ENCODE measurements around the gene MYL6. TPM values are rescaled to one million over a fixed set of nuclear protein-coding genes. Genes with fewer than 3 reads are reported as not detected.
A peak's percentile ranks its signal among the peaks of the same experiment; 100 is the strongest.
"Not testable (repeated sequence)": the region's sequence is repeated elsewhere in the genome, so short reads cannot be mapped to it uniquely, and the experiment has no call there.

MYL6 gene
- total RNA-seq, 1 donor from 2014 or later = 417 TPM

DNA sequence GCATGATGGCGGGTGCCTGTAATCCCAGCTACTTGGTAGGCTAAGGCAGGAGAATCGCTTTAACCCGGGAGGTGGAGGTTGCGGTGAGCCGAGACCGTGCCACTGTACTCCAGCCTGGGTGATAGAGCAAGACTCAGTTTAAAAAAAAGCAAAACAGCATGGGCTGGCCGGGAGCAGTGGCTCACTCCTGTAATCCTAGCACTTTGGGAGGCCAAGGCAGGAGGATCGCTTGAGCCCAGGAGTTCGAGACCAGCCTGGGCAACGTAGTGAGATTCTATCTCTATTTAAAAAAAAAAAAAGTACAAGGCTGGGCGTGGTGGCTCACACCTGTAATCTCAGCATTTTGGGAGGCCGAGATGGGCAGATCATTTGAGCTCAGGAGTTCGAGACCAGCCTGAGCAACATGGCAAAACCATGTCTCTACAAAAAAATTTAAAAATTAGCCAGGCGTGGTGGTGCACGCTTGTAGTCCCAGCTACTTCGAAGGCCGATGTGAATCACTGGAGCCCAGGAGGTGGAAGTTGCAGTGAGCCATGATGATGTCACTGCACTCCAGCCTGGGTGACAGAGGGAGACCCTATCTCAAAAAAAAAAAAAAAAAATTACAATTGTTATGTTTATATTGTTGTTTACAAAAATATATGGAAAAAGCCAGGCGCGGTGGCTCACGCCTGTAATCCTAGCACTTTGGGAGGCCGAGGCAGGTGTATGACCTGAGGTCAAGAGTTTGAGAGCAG lies 1.5 kb upstream of the MYL6 start:
- DNase-seq = not testable (repeated sequence)

DNA sequence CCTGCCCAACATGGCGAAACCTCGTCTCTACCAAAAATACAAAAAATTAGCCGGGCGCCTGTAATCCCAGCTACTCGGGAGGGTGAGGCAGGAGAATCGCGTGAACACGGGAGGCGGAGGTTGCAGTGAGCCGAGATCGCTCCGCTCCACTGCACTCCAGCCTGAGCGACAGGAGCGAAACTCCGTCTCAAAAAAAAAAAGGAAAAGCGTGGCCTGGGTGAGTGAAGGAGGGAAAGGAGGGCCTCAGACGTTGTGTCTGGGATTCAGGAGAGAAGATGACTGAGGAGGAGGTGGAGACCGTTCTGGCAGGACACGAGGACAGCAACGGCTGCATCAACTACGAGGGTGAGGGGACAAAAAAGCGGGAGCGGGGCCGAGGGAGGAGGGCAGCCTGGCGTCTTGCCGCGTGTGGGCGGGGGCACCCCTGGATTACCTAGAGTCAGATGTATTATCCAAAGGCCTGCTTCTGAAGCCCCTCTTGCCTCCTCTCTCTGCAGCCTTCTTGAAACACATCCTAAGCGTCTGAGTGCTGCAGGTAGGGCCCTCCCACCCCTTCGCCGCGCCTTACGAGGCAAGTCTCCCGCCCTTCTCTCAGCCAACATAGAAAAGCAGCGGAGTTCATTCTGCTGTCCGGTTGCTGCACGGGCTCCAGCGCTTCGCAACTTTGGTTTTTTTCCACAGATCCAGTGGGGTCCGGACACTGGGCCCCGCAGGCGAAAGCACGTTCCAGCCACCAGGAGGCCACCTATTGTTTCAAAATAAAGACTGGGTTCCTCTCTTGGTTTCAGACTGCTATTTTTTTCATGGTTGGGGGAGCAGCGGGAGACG lies 744 bp upstream of the MYL6 start:
- peak; percentile 56 for DNase-seq

DNA sequence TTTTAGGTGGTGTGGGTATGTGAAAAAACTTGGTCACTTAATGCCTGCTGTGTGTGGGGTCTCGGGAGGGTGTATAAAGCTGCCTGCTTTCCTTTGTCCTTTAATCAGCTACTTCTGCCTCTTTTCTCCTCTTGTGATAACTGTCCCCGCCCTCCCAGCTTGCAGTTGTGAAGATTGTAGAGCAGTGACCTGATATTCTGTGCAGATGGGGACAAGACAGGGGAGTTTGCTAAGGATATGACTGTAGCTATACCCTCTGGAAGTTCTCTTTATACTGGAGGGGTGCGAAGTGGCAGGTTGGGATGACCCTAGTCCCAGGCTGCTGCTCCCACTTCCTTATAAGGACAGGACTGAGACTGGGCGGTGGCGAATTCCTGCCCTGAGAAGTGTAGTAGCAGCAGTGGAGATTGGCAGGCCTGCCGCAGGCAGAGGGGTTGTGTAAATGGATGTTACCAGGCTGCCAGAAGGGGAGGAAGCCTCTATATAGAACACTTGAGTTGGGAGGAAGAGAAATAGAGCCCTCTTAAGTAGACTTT lies 835 bp downstream of the MYL6 start:
- peak; percentile 19 for DNase-seq

DNA sequence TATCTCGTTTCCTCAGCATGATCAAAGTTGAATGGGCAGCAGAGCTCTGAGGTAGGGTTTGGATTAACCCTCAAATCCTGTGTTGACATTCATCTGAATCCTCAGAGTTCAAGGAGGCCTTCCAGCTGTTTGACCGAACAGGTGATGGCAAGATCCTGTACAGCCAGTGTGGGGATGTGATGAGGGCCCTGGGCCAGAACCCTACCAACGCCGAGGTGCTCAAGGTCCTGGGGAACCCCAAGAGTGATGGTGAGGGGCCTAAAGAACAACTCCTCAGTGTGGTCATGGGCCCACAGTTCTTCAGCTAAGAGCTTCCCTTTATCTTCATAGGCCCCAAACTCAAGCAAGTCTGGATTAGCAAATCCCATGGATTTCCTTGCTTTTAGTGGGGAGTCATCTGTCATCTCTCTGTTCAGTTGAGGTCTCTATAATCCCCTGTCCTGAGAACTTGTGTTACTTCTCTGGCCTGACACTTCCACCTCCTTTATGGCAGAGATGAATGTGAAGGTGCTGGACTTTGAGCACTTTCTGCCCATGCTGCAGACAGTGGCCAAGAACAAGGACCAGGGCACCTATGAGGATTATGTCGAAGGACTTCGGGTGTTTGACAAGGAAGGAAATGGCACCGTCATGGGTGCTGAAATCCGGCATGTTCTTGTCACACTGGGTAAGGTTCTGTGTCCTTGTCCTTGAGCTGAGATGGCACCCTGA lies 1.5 kb downstream of the MYL6 start:
- no peak for DNase-seq

DNA sequence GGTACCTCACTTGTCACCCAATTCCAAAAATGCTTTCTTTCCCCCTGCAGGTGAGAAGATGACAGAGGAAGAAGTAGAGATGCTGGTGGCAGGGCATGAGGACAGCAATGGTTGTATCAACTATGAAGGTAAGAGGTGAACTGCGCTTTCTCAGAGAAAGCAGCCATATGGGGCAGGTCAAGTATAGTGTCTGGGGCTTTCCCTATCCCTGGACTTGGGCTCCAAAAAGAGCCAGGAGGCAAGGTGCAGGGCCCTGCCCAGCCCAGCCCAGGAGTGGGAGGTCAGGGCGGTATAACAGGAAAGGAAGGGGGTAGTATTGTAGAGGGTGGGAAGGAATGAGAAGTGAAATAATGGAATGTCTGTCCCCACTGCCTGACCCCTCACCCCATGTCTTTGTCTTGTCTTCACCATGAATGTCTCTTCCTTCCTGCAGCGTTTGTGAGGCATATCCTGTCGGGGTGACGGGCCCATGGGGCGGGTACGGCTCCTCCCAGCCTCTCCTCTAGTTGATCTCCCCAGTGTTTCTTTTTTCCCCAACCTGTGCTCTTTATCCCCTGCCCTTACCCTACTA lies 2.1 kb downstream of the MYL6 start:
- DNase-seq = no peak

DNA sequence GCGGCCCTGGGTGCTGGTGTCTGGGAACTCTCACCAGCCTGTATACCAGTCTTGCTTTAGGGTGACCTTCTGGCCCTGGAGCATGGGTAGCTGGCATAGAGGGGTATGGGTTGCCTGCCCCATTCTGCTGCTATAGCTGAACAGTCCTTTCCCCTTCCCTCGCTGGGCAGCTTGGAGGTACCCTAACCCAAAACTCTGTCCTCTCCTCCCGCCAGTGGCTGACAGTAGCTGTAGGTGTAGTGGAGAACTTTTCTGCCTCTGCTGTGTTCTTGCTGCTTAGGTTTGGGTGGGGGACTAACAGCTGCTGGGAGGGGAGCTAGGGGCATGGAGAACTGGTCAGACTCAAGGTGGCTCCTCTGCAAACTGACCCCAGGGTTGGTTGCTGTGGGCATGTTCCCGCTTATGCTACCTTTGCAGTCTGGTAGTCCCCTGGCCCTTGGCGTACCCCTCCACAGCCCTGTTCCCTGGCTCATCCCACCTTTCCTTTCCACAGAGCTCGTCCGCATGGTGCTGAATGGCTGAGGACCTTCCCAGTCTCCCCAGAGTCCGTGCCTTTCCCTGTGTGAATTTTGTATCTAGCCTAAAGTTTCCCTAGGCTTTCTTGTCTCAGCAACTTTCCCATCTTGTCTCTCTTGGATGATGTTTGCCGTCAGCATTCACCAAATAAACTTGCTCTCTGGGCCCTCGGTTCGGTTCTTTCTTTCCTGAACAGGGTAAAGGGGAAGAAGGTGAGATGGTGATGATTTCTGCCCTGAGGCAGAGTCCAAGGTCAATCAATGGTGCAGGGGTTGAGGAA lies 2.9 kb downstream of the MYL6 start:
- no peak for DNase-seq

DNA sequence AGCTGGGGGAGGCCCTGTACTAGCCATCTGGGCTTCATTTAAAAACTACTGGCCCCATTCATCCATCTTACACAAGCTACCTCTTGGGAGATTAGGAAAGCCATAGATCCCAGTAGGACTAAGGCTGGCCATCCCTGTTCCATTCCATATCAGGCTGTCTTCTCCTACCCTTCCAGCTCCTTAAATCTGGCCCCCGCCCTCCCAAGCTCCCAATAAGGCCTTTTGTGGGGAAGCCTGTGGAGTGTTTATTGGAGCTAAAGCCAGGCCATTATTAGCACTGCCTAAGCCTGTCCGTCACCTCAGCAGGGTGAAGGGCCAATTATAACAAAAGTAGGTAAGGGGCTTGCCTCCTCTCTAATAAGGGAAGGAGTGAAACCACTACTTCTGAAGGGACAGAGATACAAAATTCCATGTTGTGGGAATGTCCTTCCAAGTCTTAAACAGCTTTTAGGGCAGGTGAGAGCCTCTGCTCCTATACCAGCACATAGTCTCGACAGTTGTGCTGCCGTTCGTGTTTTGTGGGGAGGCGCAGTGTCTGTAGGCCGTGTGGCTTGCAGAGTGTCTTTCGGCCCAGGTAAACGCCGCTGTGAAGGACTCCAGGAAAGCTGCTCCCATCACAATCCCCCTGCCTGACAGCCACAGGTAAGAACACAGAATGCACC lies 3.7 kb downstream of the MYL6 start:
- no peak for DNase-seq

DNA sequence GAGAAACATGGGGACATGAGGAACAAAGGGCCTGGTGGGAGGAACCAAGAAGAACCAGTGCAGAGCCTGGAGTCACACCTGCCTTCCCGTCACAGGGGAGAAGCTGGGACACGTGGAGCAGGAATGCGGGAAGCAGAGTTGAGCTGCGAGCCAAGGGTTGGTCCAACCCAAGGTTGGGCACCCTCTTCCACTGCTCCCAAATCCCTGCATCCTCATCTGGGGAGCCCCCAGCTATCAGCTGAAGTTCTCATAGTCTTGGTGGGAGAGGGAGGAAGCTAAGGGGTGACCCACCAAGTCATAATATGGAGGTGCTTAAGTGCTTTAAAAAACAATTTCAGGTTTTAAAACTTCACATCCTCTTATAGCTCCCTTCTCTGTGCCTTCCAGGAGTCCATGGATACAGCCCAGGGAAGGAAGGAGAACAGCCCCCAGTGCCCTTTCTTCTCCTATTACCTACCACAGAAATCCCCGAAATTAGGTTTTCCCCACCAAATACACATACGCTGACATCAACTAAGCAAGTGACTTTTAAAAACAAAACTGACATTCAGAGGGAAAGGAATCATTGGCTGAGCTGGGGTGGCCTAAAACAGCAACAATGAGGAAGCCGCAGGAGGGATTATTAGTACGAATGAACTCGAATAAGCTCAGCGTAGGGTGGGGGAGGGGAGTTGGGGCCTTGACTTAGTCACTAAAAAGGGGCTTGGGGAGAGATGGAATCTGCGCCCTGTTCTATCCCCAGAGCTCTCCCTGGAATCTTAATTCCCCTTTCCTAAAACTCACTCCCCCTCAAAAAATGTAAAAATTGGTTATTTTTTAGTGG lies 4.5 kb downstream of the MYL6 start:
- no peak for DNase-seq

DNA sequence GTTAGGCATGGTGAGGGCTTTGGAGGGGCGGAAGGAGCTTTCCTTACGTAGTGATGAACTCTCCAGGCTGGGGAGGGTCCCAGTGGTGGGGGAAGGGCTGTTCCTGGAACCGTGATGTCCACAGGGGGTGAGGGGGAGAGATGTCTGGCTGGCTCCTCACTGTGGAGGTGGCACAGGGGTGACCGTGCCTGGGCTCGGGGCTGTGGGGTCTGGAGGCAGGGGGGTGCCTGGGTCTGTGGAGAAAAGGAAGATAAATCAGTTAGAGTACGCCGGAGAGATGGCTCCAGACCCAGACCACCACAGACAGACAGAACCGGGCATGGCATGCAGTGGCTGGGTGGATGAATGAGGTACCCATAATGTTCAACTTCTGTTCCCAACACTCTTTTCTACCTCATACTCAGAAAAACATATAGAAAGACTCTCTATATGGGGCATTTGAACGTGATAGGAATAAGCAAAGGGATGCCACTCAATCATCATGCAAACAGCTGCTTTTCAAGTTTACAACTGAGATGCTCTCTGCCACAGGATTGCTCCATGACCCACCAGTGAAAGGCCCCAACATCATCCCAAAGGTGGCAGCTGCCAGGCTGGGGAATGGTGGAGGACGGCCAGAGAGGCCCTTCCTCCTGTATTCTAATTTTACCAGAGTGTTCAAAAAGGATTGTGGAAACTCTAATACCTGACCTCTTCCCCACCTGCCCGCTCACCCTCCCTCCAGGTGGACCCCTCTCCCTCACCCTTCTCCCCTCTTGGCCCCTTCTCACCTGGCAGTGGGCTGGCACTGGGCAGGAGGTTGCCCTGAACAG lies 5.6 kb downstream of the MYL6 start:
- no peak for DNase-seq

DNA sequence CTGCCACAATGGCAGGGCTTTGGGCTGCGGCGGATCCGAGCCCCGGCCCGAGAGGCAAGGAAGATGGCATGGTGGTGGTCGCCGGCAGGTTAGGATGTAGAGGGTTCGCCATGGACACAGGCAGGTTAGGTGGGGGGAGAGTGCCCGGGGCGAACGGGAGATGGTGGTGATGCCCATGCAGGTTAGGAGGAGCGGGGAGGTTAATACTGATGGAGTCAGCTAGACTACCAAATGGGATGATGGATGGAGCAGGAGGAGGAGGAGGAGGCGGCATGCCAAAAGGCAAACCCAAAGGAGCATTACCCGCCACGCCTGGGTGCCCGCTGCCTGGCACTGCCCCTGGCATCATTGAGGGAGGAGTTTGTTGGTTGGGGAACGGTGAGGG lies 6.2 kb downstream of the MYL6 start:
- DNase-seq = no peak

DNA sequence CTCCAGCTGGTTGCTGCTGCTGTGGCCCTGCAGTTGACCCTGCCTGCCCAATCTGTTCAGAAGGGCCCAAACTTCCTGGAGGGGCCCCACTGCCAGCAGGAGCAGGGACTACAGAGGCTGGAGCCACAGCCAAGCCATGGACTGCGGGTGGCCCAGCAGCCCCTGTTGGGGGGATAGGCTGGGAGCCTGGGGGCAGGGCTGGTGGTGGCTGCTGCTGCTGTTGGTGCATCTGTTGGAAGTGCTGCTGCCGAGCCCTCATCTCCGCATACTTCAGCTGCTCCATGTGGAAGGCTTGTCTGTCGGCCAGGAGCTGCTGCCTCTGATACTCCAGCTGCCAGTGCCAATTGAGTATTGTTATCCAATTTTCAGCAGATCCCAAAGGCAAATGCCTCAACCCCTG lies 7.2 kb downstream of the MYL6 start:
- DNase-seq = no peak

DNA sequence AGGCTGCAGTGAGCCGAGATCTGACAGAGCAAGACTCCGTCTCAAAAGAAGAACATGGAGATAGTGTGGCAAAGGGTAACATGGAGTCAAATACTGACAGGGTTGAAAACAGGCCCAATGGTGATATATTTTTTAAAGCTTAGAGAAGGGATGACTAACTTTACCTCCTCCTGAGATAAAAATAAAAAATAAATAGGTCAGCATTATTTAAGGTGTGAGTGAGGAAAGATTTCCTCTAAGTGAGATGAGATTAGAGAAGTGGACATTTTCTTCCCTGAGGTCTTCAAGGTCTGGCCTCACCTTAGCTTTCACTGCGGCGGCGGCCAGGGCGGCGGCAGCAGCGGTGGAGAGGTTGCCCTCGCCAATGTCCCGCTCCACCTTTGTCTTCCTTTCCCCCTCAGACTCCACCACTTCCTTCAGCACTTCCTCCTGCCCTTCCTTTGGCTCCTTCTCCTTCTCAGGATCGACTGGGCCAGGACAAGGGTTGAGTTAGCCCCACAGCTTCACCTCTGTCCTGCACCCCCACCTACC lies 11.1 kb downstream of the MYL6 start:
- no peak for DNase-seq

DNA sequence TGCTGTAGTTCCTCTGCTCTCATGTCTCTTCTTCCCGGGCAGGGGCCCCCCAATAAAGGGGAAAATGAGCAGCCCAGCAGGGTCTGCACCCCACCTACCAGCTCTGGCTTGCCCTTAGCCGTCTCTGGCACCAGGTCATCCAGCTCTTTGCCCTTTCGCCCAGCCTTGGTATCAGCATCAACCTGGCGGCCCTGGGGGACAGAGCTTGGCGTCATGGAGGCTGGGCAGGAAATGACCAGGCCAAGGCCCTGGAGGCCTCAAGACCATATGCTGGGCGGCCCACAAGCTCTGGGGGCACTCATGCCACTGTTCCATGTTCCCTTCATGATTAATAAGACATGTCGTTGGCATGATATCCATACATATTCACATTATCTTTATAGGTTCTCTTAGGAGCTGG lies 14.7 kb downstream of the MYL6 start:
- DNase-seq = no peak

DNA sequence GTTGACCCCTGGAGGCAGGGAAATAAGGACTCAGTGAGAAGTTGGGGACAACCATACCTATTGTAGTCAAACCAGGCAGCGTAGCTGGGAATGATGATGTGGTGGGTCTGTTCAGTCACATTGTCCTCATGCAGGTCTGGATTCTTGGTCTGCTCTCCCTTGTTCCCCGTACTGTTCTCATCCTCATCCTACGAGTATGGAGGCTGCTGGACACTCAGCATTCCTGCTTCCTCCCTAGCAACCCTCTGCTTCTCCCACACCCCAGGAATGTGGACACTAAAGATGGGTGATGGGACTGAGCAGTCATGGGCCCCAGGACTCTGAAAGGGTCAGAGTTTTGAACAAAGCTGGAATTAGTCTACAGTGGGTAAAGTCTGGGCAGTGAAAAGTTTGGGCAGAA lies 20.2 kb downstream of the MYL6 start:
- DNase-seq = no peak

DNA sequence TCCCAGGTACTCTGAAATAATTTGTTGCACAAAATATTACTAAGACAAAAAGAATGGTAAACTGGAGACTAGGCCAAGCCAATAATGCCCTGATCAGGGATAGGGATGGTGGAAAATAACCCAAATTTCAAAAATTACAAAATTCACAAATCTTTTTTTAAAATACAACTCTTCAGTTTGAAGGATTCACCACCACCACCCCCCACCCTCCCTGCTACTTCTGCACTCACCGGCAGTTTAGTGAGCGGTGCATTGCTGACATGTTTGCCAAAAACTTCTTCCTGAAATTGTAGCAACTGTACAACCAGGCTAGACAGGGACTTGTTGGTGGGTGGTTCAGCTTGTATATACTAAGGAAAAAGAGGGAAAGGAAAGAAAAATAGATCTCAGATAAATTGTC lies 28.8 kb downstream of the MYL6 start:
- DNase-seq = no peak

DNA sequence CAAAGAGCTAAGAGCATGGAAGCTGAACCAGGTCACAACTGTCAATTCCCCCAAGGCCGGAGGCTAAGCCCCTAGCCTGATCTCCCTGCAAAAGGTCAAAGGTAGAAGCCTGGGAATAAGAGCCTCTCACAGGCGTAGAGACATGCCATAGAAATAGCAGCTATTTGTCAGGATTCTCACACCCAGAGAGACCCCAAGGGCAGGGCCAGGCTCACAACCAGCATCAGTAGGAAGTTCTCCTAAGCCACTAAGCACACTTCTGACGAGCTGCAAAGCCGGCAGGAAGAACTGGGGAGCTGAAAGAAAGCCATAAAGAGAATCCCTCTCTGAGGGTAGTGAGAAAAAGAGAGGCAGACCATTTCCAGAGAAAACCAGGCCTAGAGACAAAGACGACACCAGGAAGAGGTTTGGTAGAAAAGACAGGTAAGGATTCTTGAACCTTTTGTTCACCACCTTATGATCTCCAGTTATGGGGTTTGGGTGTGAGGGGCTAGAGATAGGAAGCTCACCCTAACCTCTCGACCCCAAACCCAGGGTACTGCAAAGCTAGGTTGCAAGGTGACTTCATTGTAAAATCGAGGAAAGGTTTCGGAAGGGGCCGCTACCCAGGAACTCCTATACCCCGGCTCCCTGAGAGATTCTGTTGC lies 30.1 kb downstream of the MYL6 start:
- no peak for DNase-seq

DNA sequence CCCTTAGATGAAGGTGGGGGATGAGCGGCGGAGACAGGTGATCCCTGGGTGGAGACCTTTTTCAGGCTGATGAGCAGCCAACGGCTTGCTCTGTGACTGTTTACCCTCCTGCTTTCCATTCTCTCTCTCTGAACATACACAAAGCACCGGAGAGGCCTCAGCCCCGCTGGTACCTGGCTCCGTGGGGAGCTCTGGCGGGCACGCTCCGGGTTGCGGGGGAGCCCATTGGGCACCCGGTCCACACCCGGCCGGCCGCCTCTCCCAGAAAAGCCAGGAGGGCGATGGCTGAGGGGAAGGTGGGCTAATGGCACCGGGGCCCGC lies 30.6 kb downstream of the MYL6 start:
- DNase-seq = no peak

DNA sequence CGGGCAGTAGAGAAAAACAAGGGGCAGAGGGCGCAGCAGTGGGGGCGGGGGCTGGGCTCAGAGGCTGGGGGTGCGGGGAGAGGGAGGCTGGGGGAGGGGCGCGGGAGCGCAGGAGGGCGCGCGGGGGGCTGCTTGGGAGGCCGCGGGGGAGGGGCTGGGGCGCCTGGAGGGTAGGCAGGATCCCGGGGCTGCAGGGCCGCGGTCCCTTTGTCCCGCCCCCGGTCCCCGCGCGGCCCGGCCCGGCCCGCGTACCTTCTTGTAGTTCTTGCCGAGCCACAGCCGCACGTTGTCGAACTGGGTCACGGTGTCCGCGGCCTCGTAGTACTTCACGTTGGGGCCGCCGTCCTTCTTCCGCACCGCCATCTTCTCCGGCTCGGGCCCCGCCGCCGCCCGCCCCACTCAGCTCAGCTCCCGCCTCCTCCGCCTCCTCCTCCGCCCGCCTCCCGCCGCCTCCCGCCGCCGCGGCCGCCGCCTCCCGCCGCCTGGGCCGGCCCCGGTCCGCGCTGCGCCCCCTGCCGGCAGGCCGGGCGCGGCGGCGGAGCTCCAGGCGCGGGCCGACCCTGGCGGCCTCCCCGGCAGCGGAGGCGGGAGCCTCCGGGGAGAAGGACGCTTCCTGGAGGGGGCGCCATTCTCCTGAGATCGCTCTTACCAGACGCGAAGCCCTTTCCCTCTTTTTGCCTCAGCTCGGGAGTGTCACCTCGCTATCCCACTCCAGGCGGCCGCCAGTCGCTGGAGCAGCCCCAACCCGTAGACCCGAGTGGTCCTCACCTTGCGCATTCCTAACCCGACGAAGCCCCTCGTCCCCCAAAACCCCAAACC lies 31.1 kb downstream of the MYL6 start, which contains the start of gene SMARCC2:
SMARCC2 (minus strand) TSS at position 385 of the 819 bp plus-strand sequence; CDS start at position 363, 22 bp downstream.
- DNase-seq = peak; percentile 73

All from occipital lobe (tissue), 2 donors.